Heart left ventricle (tissue), 16 donors: ENCODE data around the gene GXYLT2. TPM values are rescaled to one million over a fixed set of nuclear protein-coding genes. Genes with fewer than 3 reads are reported as not detected.
A peak's percentile ranks its signal among the peaks of the same experiment; 100 is the strongest.

Source experiments
- ATAC-seq, 4 donors: fragments of 200-7000 bp; cut with Tn5 transposase; one replicate each; pipeline ENCODE4 v1.9.1; 2020 to 2022; ENCODE audit warnings: moderate library complexity in 4 of 4, mild to moderate bottlenecking in 3 of 4, moderate number of reproducible peaks in 1 of 4
- DNase-seq, 5 donors: peaks; one replicate each; pipeline ENCODE4 v3.0.0-alpha.2; 2020
- H3K27ac ChIP-seq, 12 donors: fragments of 200-600 bp; sonication (generic) in 4 of 12; one replicate each; pipeline versions ENCODE4 v1.5.0 to v1.8.0; 2016 to 2022; ENCODE audit warnings: mild to moderate bottlenecking in 2 of 12
- H3K27me3 ChIP-seq, 9 donors: fragments of 200-600 bp; sonication (generic) in 2 of 9; one replicate each; pipeline versions ENCODE4 v1.5.1 to v1.8.0; 2016 to 2022; ENCODE audit warnings: mild to moderate bottlenecking in 3 of 9
- H3K36me3 ChIP-seq, 9 donors: fragments of 200-600 bp; sonication (generic) in 2 of 9; one replicate each; pipeline versions ENCODE4 v1.5.0 to v1.8.0; 2018 to 2022; ENCODE audit warnings: mild to moderate bottlenecking in 2 of 9
- H3K4me1 ChIP-seq, 12 donors: fragments of 200-600 bp; sonication (generic) in 4 of 12; one replicate each; pipeline versions ENCODE4 v1.5.0 to v1.8.0; 2016 to 2022; ENCODE audit warnings: mild to moderate bottlenecking in 3 of 12
- H3K4me3 ChIP-seq, 12 donors: fragments of 200-600 bp; sonication (generic) in 4 of 12; one replicate each; pipeline versions ENCODE4 v1.5.0 to v1.8.0; 2017 to 2022; ENCODE audit warnings: mild to moderate bottlenecking in 9 of 12, moderate library complexity in 4 of 12
- H3K9me3 ChIP-seq, 12 donors: fragments of 200-600 bp; sonication (generic) in 4 of 12; one replicate each; pipeline versions ENCODE4 v1.5.0 to v1.8.0; 2016 to 2022; ENCODE audit warnings: mild to moderate bottlenecking in 1 of 12
- CTCF ChIP-seq, 12 donors: fragments of 200-600 bp; sonication (generic) in 4 of 12; IDR thresholded peaks; one replicate each; pipeline versions ENCODE4 v1.5.0 to v1.8.0; 2018 to 2022; ENCODE audit warnings: antibody characterized with exemption in 12 of 12, mild to moderate bottlenecking in 5 of 12
- POLR2A ChIP-seq, 2 donors: fragments of 450-650 bp; IDR thresholded peaks; one replicate each; pipeline ENCODE4 v1.6.1; 2017; ENCODE audit warnings: antibody characterized with exemption in 2 of 2, mild to moderate bottlenecking in 2 of 2, moderate library complexity in 2 of 2
- WGBS, 4 donors: extraction: QIAGEN DNeasy Blood & Tissue Kit in 2 of 4; methylation state at CpG; one replicate each; pipeline versions ENCODE4 v1.1.5 to v1.1.7; 2013 to 2018; 5-methylcytosine and 5-hydroxymethylcytosine counted together
- intact Hi-C, 10 donors: fragments of 100-400 bp; cut with DNase I; formaldehyde crosslinking; loops; one replicate each; pipeline versions ENCODE4 v1.11.1 to v1.14.2; 2022
- polyA plus RNA-seq, 2 donors: library from polyadenylated mRNA; stranded (reverse); fragments of 200-250 nt; gene quantifications; one replicate each; pipeline ENCODE4 v1.2.3, GENCODE V29; 2013
- total RNA-seq, 9 donors: library from RNA; depleted of rRNA in 2 of 9; stranded (reverse); fragments of >200 nt in 2 of 9; fragmentation: NEBNext Ultra II Directional in 3 of 9; extraction: Animal tissue kit (Norgen Biotek cat#: 25700) in 3 of 9; gene quantifications; one replicate each; pipeline versions ENCODE4 v1.1.0 to v1.2.4, GENCODE V29; 2016 to 2023
- donor health status: ischemic (EF 13 %, LVEDD 7.1; RV severe dilation, severe dysfunction).
- donor health status: healthy with polysubstance abuse.
- donor health status: DM: no; HTN: yes; CAD: no.
- donor health status: DM: no; HTN: no; CAD: no.
- donor health status: ischemic (EF 25% LVEDD 6.9; RV normal size, moderate dysfunction).
- donor health status: ischemic (EF 25% LVEDD 5.7; RV mildly dilated, moderate dysfunction).
- donor health status: healthy.
- donor health status: DM: yes; HTN: yes; CAD: no.
- donor health status: ischemic (EF 35%, LVEDD 5.7; RV mildly dilated, moderate dysfunction).
- donor health status: nonischemic (EF 11% LVEDD 7.7; RV severe dilation, severe dysfunction).
- donor health status: DM: yes; HTN: yes; CAD: no.
- donor health status: PGD.
- donor health status: ischemic (EF 29% LVEDD 5.4; RV normal size, mild dysfunction).
- donor health status: nonischemic (EF 23%, LVEDD 6.1; RV moderate dilation, normal function).

Gene GXYLT2
- total and polyA plus RNA-seq, 11 donors: 3.4 to 35.2 (median 15.0) TPM

- ATAC-seq (no peak), DNase-seq (no peak)
- 91 to 95% (median 94%) methylated on average over 4 of the region's 4 CpGs for WGBS, 4 donors
- intact Hi-C loops: loop anchor here in 1 of 10 donors (10.0 kb wide), 1 partner anchor 154 kb away; no protein-coding TSS in a partner anchor
- Histone ChIP-seq H3K4me3 (no peak overlapping the region), H3K27me3 (no peaks in the 10 kb centered on the region), H3K9me3 (peaks cover 0 to 8% (median 0%) of the 10 kb centered on the region in 12 donors), H3K27ac (no peak overlapping the region), H3K36me3 (peaks cover 0 to 13% (median 0%) of the 10 kb centered on the region in 9 donors), H3K4me1 (no peaks in the 10 kb centered on the region)
- TF ChIP-seq CTCF (IDR thresholded peaks at IDR 0.05): no peak
- no peak for TF ChIP-seq POLR2A (IDR thresholded peaks at IDR 0.05)
These were observed 42.9 kb downstream of the GXYLT2 start for GRCh38 chr3:72930754-72931153.

GRCh38 chr3:72932416-72932815 is 44.6 kb downstream of the GXYLT2 start:
- H3K4me1 ChIP-seq: no peaks in the 10 kb centered on the region
- no peak overlapping the region for H3K4me3 ChIP-seq
- DNase-seq (no peak), ATAC-seq (no peak)
- H3K27me3 ChIP-seq: no peaks in the 10 kb centered on the region
- intact Hi-C loops: loop anchor here in 1 of 10 donors (10.0 kb wide), 1 partner anchor 152 kb away; no protein-coding TSS in a partner anchor
- H3K9me3 ChIP-seq: peaks cover 0 to 8% (median 0%) of the 10 kb centered on the region in 12 donors
- TF ChIP-seq POLR2A (IDR thresholded peaks at IDR 0.05) (no peak), CTCF (IDR thresholded peaks at IDR 0.05) (no peak)
- no peak overlapping the region for H3K27ac ChIP-seq
- H3K36me3 ChIP-seq: peaks cover 0 to 10% (median 0%) of the 10 kb centered on the region in 9 donors

GRCh38 chr3:72938471-72939265 is 50.8 kb downstream of the GXYLT2 start:
- intact Hi-C loops: loop anchor here (1.0 to 10.0 kb wide), 14 partner anchors 58 to 149 kb away; partner anchors contain the start of genes PPP4R2 (in 4 of the 10) and EBLN2 (in 1 of the 10)
- H3K27ac ChIP-seq: peak overlapping the region in 11 of 12 donors; percentile 24 to 70 (median 49)
- peak in 11 of 12 donors; percentile 47 to 80 (median 62) for TF ChIP-seq CTCF (IDR thresholded peaks at IDR 0.05)
- no peak for TF ChIP-seq POLR2A (IDR thresholded peaks at IDR 0.05)
- ATAC-seq (peak; percentile 85 to 96 (median 92)), DNase-seq (peak in 4 of 5 donors; percentile 54 to 79 (median 58))
- H3K27me3 ChIP-seq: no peaks in the 10 kb centered on the region
- no peaks in the 10 kb centered on the region for H3K9me3 ChIP-seq
- H3K36me3 ChIP-seq: no peaks in the 10 kb centered on the region
- 13 to 17% (median 13%) methylated on average over 5 of the region's 5 CpGs for WGBS, 4 donors
- peaks cover 0 to 28% (median 7%) of the 10 kb centered on the region in 12 donors for H3K4me1 ChIP-seq
- H3K4me3 ChIP-seq: peak overlapping the region in 1 of 12 donors; percentile 15

GRCh38 chr3:72941245-72941644 is 53.4 kb downstream of the GXYLT2 start:
- TF ChIP-seq CTCF (IDR thresholded peaks at IDR 0.05): no peak
- no peak for TF ChIP-seq POLR2A (IDR thresholded peaks at IDR 0.05)
- no peaks in the 10 kb centered on the region for H3K9me3 ChIP-seq
- intact Hi-C loops: loop anchor here in 2 of 10 donors (5.0 kb wide), 1 partner anchor 116 kb away; no protein-coding TSS in a partner anchor
- H3K27me3 ChIP-seq: no peaks in the 10 kb centered on the region
- H3K4me3 ChIP-seq: no peak overlapping the region
- no peak overlapping the region for H3K27ac ChIP-seq
- no peaks in the 10 kb centered on the region for H3K36me3 ChIP-seq
- no peak for ATAC-seq
- DNase-seq: no peak
- 76 to 81% (median 78%) methylated on average over 1 of the region's 1 CpG for WGBS, 4 donors
- H3K4me1 ChIP-seq: peaks cover 0 to 28% (median 7%) of the 10 kb centered on the region in 12 donors
